IPS DF 4.7 (cell line): ENCODE results near the gene COL20A1.

Source experiments
- DNase-seq: peaks from one replicate; pipeline ENCODE4 v3.0.0-alpha.2; 2013; ENCODE audit warnings: low spot score; ENCODE audit errors: extremely low read depth

The COL20A1 gene

DNA sequence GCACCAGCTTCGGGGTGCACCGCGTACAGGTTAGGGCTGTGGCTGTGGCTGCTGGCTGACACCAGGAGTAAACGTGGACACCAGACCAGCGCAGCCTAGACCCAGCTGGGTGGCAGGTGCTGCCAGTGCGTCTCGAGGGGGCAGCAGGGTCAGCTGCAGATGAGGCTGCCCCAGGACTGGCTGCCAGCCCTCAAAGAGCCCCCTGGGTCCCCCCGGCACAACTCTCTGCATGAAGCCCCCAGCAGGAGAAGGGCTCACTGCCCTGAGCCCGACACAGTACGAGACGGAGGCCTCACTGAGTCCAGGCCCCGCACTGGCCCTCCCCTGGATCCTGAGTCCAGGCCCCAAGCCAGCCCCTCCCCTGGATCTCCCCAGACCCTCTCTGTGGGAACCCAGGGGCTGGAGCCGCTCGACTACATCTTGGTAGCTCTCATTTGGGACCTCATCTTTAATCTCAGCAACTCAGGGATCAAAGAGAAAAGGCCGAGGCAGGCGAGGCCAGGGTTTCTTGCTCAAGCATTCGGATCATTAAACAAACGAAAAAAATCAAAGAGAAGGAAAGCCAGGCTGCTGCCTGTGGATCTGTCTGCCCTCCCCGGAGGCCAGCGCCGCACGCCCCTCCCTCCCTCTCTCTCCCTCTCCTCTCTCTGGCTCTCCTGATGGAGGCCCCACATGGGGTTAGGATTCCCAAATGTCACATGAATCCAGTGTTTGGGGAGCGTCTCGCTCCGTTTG is 31.8 kb upstream of the COL20A1 start:
- no peak for DNase-seq

DNA sequence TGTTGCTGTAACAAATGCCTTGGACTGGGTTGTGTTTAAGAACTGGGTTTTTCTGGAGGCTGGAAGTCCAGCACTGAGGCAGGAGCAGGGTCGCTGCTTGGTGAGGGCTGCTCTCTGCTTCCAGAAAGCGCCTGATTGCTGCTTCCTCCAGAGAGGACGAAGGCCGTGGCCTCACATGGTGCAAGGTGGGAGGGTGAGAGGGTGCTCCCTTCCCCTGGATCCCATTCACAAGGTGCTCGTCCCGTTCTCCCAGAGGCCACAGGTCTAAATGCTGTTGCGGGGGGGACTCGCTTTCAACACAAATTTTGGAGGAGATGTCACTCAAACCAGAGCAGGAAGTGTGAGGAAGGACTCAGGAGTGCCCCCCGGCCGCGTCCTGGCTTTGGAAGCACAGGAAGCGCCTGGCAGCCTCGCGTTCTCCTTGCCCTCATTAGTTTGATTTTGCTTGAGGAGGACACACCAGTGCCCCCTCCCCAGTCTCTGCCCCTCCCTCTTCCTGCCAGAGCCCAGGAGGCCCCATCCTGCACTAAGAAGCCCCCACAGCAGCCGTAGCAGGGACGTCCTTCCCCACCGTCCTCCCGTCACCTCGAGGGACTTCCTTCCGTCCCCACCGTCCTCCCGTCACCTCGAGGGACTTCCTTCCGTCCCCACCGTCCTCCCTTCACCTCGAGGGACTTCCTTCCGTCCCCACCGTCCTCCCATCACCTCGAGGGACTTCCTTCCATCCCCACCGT is 31.0 kb upstream of the COL20A1 start:
- DNase-seq = no peak

DNA sequence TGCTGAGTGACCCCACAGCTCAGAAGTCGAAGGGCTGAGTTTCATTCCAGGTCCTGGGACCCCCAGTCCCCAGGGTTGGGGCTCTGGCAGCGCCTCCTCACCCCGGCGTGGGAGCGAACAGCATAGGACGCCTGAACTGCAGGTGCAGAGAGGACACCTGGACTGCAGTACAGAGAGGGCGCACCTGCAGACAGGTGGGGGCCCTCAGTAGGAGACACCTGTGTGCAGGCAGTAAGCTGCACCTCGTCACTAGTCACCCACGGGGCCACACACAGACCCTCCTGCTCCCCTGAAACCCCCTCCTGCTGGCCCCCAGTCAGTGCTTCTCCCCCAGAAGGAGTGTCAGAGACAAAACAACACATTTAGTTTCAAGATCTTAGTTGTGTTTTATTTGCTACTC is 30.1 kb upstream of the COL20A1 start:
- DNase-seq = no peak

DNA sequence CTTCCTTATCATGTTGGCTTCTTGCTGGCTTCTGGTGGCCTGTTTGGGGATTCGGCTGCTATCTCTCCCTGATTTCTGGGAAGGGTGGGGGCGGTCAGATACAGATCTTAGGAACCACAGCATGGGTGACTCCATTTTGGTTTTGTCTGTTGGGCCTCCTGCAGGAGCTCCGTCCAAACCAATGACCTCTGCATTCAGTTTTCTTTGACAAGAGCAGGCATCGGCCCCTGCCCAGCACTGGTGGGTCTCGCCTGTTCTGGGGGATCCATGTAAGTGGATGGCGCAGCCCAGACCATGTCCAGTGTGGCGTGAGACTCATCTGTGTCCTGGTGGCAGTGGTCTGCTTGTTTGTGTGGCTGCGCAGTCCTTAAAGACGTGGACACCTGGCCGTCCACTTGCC is 29.0 kb upstream of the COL20A1 start:
- DNase-seq = no peak

DNA sequence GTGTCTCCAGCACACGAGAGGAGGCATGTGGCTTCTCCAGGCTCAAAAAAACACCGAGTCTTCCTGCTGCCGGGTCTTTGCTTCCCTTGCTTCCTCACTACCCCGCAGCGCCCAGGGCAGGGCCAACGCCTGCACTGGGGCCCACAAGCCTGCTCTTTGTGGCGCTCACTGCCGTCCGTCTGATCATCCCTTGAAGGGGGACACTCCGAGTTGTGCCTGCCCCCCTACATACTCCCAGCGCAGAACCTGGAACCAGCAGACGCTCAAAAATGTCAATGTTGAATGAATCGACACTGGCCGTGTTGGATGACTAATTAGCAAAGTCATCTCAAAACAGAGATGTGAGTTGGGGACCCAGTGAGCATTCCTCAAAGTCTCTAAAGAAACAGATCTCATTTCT is 28.5 kb upstream of the COL20A1 start:
- no peak for DNase-seq

DNA sequence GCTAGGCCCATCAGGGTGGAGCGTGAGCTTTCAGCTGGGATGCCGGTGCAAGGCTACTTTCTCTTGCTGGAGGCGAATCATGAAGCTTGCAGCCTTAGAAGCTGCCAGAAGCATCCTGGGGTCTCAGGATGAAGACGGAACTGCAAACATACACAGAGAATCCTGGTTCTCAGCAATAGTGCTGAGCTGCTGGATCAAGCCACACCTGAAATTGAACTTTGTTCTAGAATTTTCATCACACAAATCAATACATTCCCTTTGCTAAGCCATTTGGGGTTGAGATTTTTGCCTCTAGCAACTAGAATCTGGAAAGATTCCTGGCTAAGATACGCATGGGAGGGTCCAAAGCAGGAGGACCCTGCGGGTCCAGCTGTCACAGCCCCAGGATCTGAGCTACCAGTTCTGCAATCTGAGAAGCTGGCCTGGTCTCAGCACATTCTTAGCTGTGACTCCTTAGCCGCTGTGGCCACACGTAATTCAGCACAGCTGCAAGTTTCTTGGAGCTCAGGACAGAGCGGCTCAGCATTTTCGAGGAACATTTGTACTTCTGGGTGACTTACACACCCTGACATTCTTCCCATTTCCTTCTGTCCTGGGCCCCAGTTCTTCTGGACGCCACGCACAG is 27.0 kb upstream of the COL20A1 start:
- DNase-seq = no peak

DNA sequence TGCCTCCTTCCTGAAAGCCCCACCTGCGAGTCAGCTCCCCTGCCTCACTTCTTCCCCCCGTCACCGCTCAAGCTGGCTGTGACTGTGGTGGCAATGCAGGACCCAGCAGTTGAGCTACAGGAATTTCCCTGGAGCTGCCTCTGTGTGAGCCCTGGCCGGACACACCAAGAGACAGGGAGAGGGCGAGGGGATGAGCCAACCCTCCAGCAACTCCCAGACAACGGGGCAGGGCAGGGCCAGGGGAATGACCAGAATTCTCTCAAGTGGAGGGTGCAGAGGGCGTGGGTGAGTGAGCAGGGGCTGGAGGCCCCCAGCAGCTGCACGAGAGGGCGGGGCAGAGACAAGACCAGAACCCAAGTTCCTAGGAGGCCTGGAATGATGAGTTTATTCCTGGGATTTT is 25.3 kb upstream of the COL20A1 start:
- DNase-seq = no peak

DNA sequence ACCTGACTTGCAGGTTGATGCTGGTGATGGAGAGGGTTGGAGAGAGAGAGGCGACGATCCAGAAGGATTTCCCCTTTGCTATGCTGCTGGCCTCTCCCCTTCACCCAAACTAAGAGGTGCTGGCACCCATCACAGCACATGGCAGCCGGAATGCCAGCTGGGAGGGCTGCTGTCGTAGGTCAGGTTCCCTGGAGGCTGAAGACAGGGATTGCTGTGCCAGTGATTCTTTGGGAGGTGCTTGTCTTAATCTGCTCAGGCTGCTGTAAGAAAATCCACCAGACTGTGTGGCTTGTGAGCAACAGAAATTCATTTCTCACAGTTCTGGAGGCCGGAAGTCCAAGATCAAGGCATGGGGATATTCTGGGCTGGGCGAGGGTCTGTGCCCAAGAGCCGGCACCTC is 24.7 kb upstream of the COL20A1 start:
- no peak for DNase-seq

DNA sequence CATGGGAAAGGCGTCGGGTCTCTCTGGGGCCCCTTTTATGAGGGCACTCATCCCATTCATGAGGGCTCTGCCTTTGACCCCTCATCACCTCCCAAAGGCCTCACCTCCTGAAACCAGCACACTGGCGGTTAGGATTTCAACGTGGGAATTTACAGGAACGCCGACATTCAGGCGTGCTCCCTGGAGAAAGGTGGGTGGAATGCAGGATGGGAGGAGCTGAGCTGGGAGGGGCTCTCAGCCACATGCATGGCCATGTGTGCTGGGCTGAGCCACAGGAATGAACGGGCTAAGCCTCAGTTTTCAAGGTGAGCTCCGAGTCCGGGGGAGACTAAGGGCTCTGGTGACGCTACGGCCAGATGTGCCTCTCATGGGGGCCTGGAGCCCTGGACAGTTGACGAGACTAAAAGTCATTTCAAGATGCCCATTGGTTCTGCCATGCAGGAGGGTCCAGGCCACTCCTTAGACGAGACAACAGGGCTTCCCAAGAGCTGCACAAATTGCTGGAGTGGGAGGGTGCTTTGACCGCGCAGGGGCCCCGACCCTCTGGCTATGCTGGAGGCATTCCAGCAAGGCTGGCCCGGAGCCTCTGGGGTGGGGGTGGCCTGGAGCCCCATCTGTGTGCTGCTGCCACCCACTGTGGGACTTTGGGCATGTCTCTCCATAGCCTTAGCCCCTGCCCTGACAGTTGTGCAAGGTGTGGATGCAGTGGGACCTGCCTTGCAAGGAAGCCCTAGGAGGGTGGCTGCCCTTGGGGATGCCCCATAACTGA is 24.1 kb upstream of the COL20A1 start:
- no peak for DNase-seq

DNA sequence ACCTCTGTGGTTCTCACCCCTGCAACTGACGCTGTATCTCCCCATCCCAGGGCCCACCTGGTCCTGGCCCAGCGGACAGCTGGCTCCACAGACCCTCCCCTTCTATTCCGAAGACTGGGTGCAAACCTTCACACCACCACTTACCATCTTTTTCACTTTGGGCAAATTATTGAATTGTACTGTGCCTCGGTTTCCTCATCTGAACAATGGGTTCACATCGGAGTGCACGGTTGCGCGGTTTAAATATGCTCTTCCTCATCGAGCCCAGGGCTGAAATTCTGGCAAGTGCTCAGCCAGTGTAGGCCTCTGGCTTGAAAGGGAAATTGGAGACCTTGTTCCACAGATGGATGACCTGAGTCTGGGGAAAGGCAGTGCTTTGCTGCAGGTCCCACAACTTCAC is 23.3 kb upstream of the COL20A1 start:
- DNase-seq = no peak

DNA sequence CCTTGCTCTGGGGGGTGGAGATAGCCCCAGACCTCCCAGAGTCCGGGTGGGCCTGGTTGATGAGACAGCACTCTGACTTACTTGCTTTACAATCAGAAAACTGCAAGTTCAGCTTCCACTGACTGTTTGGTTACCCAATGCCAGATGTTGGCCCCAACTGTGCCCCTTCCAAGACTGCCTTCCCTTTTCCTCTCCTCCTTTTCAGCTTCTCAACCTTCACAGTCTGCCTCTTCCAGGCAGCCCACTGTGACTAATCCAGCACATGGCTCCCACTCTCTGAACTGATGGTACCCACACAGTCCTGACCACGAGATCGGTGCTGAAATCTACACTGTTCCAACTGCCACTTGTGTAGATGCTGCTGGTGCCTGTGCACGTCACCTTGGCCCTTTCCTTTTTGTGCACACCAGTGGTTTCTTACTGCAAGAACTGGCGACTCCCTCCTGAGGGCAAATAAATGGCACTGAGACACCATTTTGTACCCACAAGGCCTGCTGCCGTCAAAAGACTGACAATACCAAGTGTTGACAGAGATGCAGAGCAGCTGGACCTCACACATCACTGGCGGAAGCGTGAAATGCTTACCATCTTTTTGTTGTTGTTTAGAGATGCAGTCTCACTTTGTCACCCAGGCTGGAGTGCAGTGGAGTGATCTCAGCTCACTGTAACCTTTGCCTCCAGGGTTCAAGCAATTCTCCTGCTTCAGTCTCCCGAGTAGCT is 22.2 kb upstream of the COL20A1 start:
- DNase-seq = no peak

DNA sequence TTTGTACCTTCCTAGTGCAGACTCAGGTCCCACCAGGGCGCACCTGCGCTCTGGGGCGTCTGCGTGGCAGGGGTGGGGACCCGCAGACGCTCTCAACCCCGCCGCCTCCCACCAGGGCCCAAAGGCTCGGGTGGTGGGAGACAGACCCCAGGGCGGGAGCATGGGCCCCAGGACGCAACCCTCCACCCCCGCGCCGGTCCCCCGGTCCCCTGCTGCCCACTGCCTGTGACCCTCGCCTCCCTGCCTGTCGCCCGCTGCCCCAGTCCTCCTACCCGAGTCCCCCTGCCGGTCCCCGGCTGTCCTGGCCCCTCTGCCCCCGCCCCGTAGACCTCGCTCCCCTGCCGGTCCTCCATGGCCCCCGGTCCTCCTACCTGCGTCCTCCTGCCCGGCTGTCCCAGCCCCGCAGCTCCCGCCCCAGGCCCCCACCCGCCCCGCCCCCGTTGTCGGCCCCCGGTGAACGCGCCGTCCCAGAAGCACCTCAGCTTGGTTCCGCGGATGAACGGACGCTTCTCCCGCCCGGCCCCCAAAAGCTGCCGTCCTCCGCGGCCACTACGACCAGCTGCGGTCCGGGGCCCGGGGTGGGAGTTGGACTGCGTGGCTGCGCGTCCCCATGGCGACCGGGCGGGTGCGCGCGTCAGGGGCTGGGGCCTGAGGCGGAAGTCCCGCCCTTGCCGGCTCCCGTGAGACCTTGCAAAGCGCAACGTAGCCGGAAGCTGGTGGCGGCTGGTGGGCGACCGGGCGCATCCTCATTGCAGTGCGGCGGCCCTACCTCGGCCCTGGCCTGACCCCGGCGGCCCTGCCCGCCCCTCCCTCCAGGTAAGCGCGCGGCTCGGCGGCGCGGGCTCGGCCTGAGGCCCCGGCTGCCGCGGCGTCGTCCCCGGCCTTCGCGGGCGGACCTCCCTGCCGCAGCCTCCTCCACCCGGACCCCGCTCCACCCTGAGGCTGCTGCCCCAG is 20.6 kb upstream of the COL20A1 start, which contains the start of gene ARFGAP1:
TSS of gene ARFGAP1 (plus strand) at position 709 of the 954 bp plus-strand sequence. CDS start 2,768 bp downstream, outside the sequence.
- DNase-seq = no peak

DNA sequence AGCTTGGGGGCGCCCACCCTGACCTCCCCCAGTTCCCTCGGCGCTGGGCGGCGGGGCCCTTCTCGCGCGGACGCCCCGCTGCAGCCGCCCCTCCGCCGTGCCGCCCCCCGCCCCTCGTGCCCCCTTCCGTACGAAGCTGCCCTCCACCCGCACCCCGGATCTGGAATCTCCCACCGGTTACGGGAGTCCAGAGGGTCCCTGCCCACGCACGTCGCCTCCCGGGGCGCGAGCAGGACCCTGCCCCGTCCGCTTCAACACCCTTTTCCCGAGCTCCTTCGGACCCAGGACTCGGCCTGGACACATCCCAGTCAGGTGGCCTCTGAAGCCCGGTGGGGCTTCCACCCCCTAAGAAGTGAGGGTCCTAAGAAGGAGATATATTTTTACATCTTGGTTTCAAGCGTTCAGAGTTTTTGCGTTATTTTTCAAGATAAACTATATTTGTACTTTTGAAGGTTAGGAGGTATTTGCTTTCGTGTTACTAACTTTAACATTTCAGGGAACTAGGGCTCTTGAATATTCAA is 19.9 kb upstream of the COL20A1 start:
- DNase-seq = no peak

DNA sequence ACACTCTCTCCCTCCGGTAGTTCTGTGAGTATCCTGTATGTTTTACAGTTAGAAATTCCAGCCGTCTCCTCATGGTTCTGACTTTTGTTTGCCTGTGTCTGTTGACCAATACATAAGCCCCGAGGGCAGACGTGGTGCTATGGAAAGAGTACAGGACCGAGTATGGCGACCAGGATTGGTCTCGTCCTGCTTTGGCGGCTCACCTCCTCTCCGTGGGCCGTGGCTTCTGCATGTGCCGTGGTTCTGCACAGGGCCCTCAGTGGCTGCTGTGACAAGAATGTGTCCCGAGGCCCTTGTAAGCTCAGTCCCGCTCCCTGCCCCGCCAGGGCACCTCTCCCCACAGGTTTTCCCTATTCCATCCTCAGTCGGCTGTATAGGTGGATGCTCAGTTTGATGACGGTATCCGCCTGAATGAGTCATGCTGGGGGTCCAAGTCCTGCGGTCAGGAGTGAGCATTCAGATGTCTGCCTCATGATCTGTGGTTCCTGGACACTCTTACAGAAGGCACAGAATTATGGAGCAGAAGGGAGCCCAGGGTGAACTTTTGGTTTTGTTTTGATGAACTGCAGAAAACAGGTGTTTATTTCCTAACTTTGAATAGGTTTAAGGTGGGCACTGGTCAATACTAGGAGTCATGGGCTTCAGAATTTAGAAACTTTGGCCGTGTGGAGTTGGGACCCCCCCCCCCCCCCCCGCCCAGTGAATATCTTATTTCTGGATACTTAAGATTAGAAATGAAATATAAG is 19.2 kb upstream of the COL20A1 start:
- DNase-seq = no peak

DNA sequence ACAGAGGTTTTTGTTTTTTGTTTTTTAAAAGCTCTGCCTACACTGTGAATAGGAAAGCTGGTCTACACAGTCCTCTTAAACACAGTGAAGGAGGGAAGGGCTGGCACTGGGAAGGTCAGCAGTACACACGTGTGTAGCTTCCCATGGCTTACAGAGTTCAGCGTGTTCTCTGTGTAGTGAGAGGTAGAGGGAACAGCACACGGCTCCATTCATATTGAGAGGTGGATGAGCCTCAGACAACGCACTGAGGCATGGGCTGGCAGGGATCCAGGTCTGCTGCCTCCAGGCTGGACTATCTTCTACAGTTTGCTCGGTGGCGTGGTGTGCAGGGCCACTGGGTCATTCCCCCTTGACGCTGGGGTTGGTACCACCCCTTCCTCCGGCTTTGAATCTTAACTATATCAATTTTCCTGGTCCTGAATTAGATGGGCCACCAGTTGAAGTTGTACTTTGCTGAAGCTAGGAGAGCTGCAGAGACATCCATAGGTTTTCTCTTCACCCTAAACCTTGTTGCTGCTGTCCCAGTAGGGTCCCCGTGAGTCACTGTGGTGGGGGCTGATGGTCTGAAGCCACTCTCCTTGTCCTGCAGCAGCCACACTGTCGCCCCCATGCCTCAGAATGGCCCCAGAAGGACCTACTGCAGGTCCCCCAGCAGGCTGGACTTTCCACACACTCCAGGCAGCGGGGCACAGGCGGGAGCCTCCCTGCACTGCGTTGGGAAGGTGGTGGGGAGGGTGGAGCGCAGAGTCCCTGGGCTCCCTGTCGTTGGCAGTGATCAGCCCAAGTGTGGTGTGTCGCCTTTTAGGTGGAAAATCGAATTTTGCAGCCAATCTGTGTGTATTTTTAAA is 18.4 kb upstream of the COL20A1 start:
- no peak for DNase-seq

DNA sequence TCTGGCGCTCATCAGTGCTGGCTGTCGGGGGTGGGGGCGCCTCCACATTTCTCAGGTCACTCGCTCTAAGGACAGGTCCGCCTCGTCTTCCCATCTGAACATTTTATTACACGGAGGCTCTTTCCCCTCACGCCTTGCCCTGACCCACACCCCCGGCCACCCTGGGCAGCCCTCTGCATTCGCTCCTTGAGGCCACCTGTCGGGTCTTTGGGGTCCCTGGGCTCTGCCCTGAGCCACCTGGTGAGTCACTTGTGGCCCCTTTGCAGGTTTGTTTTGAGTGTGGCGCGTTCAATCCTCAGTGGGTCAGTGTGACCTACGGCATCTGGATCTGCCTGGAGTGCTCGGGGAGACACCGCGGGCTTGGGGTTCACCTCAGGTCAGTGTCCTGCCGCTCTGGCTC is 17.2 kb upstream of the COL20A1 start:
- no peak for DNase-seq

DNA sequence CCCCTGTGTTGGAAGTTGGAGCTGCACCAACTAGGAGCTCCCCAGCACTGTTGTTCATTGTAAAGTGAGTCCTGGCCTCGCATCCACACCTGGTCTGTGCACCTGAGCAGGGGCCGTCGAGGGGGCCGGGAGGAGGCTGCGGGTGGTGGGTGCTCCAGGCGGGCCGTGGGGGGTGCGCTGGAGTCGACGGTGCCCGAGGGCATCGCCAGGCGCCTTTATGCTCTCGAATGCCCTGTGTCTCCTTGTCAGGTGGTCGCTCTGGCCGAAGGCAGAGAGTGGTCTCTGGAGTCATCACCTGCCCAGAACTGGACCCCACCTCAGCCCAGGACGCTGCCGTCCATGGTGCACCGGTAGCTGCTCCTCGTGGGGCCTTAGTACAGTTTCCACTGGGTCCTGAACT is 16.0 kb upstream of the COL20A1 start:
- no peak for DNase-seq
